HuH-7 (cell line): Measurements from ENCODE around the gene LRCH1.

ENCODE experiments used
- DNase-seq: peaks from one replicate; pipeline ENCODE4 v3.0.0; 2011; ENCODE audit warnings: low spot score

The LRCH1 gene

DNA sequence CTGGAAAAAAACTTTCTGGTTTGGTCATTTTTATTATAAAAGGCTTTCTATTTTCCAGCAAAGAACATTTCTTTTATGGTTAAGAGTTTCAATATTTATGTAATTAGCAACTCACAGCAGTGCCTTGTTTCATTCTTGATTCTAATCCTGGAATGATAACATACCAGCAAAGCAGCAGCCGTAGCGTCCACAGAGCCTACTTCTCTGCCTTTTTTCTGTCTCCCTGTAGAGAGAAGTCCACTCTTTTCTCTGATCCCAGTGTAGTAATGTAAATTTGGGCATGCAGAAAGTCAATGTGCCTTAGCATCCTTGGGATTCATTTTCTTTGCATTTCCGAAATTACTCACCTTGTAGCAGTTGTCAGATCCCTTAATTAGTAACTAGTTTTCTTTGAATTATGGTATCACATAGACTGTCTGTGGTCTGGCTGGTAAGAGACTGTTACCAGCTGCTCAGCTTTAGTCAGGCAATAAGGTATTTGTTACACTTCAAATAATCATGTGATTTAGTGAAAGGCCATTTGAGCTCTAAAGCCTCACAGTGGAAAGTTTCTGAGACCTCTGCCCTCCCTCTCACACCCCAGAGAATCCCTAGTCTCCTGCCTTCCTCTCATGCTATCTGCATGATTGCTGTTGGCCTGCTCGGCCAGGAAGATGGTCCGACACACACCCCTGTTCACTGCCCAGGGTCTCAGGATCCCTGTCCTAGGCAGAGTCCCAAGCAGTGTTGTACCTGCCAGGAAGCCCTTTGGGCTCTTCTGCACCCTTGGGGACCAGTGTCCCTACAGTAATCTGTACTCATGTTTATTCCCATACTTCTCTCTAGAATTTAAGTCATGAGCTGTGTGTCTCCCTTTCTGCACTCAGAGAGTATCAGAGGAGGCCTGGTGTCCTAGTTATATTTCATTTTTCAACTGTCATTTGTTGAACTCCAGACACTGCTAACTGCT lies 86.3 kb downstream of the LRCH1 start:
- no peak for DNase-seq

DNA sequence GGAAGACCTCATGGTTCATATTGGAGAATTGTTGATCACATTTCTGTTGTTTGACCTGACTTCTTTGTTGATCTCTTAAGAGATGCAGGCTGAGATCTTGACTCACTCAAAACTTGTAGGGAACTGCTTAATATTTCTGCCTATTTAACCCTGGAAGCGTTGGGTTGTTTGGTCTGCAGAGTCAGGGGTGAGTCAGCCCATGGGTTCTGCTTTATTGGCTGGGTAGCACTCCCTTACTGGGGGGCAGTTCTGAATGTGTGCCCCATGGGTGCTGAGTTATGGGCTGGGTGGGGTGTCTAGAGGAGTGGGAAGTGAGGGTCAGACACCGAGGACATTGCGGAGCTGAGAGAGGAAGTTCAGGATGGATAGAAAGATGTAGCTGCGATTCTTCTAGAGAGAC lies 87.9 kb downstream of the LRCH1 start:
- DNase-seq: no peak

DNA sequence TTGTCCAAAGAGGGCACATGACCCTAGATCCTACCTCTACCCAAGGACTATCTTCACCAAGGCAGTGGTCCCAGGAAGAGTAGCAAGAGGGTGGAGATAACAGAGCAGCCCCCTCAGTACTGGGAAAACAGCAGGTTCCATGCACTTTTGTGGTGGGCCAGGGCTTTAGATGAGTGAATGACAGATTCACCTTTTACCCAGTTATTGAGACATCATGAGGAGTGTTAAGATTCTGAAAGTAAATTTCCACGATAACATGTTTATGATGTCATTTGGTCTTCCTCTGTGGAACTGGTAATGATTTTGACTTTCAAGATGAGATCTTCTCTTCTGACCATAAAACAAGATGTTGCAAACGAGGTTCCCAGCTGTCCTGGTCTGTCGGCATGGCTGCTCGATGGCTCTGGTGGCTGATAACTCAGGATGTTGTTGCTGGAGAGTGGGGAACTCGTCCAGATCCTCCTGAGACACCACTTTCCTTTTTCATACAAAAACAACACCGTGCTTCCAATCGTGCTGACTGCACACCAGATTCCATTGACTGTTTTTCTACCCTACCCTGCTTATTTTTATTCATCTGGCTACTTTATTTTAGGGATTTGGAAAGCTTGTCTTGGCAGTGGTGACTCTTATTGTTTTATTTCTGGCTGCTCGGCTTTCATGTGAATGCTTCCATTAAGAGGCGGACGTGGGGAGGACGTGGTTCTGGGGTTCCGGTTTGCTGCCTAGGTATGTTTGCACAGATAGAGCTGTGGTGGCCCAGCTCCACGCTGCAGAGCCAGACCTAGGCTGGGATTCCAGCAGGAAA lies 88.5 kb downstream of the LRCH1 start:
- no peak for DNase-seq

DNA sequence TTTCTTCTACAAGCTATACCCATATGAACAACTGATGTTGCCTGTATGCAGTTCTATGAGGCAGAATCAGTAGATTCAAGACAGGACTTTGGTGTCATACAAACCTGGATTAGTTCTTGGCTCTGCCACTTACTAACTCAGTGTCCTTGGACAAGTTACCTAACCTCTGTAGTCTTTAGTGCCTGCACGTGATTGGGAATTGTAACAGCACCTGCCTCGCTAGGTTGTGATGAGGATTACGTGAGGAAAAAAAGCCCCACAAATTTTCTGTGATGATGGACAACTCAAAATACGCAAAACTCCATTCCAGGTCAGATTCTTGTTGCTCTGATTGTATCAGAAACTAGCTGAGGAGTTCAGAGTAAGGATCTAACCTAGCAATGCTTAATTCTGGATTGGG lies 89.3 kb downstream of the LRCH1 start:
- no peak for DNase-seq

DNA sequence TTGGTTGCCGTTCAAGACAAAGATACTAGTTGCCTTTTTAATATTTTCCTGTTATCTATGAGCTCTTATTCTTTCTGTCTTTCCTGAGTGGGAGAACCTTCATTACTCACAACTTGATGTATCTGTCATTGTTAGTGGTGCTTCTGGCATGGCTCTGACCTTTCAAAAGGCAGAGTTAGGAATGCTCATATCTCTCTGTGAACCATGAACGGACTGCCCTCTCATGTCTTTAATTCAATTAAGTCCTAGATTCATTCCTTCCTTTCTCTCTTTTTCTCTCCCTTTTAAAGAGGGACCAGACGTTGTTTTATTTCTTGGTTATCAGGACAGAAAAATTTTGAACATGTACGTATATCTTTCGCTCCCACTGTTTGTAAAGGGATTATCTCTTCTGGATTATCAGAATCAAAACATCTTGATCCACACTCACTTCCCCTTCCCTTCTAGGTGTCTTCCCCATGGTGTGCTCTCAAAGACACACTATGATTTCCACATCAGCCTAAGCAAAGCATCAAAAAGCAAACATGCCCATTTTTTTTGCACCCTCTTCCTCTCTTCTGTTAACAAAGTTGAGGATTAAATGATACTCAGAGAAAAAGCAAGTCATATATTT lies 90.3 kb downstream of the LRCH1 start:
- DNase-seq: no peak

DNA sequence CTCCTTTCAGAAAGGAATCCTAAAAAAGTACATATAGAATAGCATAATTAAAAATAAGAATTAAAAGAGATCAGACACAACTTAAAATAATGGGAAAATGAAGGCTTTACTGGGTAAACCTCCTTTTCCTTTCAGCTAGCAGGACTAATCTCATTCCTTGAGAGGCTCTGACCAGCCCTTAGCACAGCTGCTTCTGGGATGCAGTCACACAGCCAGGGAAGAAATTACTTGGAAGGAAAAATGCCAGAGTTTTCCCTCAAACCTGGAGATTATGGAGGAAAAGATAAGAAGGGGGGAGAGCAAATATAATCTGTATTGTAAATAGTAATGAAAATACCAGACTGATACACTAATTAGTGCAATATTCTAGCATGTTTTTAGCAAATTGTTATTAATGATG lies 91.8 kb downstream of the LRCH1 start:
- DNase-seq: no peak

DNA sequence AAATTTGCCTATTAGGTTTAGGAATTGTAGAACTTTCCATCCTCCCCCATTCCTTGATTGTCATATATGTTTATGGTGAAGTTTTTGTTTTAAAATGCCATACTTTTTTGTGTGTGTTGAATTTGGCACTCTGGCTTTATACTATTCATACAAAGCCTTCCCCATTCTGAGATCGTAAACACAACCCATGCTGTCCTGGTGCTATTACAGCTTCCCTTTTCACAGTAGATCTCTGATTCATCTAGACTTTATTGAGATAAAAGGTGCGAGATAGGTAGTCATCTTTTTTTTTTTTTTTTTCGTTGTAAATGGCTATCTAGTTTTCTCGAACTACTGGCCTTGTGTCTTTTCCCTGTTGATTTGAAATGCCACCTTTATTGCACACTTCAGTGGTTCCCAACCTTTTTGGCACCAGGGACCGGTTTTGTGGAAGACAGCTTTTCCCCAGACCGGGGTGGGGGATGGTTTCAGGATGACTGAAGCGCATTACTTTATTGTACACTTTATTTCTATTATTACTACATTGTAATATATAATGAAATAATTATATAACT lies 94.6 kb downstream of the LRCH1 start:
- DNase-seq: no peak

DNA sequence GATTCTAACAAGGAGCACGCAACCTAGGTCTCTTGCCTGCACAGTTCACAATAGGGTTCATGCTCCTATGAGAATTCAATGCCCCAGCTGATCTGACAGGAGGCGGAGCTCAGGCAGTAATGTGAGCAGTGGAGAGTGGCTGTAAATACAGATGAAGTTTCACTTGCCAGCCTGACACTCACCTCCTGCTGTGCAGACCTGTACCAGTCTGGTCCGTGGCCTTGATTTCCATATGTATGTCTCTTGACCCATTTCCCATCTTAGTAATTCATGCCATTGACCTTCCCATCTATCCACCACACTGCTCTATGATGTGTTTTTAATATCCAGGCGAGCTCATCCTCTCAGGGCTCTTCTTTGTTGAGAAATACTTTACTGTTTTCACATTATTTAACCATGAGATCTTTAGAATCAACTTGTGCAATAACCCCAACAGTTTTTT lies 95.2 kb downstream of the LRCH1 start:
- no peak for DNase-seq

DNA sequence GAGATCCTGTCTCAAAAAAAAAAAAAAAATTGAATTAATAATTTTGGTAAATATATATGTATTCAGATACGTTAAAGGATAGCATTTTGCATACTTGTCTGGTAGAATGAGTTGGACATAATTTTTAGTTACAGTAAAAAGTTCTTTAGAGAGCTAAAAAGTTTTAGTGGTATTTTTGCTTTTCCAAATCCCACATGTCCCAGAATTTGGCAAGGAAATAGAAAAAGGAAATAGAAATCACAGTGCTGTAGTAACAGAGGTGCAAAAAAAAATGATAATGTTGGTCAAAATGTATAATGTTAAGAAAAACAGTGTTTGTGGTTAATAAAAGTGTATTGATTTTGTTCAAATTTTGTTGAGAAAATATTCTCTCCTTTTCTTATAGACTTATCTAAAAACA lies 96.8 kb downstream of the LRCH1 start:
- DNase-seq: no peak

DNA sequence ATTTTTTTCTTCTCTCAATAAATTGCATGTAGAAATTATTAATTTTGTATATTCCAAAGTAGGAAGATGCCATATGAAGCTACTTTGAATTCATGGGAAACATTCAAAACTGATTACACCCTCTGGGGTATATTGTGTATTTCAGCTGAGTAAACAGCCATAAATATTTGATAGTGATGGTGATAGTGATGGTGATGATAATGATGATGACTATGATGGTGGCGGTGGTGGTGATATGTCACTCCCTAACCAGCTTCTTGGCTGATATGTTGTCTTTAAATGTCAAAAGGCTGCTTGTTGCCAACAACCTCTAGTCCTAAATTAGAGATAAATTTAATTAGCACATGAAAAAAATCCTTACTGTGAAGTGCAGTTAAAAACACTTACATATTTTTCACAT lies 102.0 kb downstream of the LRCH1 start:
- DNase-seq: no peak

DNA sequence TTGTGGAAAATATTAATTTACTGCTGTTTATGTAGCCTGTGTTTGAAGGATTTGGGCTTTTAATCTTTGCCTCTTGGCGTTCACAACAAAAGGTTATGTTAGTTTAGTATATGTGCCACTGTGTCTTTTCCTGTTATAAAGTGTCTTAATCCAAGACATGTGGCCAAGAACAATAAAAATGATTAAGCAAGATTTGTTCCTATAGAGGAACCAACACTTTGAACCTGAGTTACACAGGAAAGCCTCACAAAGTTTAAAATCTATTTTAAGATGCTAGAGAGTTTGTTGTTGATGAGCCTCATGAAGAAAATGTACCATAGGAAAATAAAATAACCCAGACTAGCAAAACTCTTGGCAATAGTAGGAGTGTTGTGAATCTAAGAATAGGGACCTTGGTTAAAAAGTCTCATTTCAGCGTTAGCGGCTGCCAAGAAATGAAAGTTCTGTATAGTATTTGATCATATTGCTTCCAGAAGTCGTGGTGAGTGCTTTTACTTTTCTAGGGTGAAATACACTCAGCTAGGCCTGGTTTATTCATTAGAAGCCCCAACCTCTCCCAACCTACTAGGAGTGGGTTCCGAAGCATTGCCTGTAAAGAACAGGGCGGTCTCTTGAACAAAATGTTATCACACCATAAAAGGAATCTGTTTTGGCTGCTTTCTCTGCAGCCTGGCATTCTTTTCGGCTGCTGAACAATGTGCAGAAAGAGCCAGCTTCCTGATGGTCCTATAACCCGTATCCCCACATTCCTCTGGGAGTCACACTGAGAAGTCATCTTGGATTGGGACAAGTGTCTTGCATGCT lies 102.6 kb downstream of the LRCH1 start:
- DNase-seq: no peak

DNA sequence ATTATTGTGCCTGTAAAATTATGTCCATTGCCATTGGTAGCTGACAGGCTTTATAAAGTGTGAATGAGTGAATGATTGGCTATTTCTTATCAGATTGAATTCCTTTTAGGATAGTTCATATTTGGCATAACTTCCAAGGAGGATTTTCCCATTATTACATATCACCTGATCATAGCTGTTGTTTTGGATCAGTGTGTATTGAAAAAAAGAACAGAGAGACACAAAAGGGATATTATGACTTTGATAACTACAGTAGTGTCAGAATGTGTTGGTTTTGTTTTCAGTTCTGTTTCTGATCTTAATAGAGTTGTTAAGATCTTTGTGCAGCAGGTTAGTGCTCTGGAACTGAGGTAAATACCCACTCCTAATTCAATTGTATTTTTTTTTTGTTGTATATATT lies 103.8 kb downstream of the LRCH1 start:
- DNase-seq: no peak

DNA sequence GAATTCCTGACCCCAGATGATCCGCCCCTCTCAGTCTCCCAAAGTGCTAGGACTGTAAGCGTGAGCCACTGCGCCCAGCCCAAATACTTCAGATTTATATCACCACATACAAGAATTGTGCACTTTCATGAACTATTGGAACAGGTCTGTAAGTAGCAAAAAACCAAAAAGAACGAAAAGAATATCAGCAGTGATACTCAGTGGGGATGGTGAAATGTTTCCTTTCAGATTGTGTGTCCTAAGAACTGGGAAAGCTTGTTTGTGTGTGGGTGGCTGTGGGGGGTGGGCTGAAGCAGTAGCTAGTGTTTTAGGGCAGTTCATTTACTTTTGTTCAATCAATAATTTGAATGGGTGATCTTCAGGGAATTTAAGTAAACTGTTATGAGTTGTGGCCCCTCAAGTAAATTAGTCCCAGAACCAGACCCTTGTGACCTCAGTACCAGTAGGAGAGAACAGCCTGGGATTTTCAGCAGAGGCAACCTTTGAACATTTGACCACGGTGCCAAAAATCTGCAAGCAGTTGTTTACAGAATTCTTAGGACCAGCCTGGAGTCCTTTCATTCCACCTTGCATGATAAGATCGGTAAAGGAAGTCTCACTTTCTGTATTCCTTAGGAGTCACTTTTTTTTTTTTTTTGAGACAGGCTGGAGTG lies 106.6 kb downstream of the LRCH1 start:
- no peak for DNase-seq

DNA sequence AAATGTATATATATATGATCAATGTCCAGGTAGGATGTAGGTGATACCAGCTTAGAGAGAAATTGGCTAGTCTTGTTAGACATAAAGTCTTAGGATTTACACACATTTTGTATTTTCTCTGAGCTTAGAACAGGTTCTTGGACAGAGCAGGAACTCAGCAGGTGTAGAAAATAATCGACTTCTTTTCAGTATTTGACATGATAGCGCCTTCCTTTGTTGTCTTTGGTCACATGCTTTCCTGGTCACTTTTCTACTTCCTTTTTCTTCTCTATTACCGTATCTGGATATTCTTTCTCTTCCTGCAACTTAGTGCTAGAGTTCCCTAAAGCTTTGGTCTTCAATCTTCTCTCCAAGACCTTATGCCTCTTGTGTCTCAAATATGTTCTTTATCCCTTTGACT lies 107.4 kb downstream of the LRCH1 start:
- no peak for DNase-seq

DNA sequence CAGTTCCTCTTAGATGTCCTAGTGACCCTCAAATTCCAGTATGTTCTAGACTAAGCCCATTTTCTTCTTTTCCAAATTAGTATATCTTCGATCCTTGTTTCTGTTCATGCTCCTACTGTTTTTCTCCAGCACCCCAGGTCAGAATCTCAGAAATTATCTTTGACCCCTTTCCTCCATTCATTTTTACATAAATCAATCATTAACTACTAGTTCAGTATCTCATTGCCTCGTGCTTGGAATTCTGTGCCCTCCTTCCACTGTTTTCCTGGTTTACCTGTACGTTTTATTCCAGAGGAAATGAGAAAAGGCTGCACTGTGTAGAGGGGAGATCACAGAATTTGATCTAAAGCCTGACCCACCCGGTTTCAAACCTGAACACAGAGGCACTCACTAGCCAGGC lies 107.9 kb downstream of the LRCH1 start:
- no peak for DNase-seq

DNA sequence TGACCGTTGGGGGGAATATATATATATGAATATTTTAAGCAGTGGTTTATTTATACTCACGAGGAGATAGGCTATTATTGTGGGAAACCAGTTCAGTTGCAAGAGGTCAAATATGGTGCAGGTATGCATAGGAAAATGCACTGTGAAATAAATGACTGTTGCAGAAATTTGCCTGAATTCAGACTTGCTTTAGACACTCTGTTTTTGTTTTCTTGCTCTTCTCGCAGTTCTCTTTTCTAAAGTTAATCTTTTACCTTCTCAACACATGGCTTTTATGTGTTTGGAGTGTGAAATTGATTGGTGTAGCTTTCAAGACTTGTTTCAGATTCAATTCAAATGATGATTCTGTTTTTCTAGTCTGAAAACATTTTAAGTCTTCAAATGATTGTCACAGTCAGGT lies 109.7 kb downstream of the LRCH1 start:
- no peak for DNase-seq

DNA sequence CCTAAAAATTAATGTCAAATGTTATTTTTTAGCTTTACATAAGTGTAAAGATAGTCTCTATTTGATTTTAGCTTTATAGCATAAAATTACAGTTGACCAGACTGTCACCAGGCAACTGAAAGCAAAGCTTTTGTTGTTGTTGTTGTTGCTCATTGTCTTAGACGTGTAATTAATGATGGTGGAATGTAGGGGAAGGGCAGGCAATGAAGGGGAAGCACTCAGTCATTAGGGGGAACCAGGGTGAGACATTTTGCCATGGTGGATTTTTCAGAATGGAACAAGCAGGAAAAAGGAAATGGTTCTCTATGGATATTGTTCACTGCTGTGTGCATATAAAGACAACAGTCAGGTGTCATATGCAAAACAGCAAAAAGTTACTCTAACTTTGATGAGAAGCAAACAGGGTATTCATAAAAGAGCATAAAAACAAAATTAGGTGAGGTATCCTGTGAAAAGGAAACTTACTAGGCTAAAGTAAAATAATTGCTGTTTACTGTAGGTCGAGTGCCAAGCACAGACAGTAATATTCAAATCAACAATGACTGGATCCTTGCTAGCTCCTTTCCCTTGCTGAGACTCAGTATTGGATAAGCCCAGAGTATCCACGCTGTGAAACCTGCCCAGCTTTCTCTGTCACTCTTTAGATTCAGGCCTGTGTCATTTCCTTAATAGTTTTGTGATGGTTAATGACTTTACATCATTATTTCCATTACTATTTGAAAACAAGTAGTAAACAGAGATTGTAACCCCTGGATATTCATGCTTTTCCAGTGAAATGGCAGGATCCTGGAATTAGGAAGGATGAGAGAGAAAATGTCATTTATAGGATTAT lies 110.5 kb downstream of the LRCH1 start:
- DNase-seq: no peak

DNA sequence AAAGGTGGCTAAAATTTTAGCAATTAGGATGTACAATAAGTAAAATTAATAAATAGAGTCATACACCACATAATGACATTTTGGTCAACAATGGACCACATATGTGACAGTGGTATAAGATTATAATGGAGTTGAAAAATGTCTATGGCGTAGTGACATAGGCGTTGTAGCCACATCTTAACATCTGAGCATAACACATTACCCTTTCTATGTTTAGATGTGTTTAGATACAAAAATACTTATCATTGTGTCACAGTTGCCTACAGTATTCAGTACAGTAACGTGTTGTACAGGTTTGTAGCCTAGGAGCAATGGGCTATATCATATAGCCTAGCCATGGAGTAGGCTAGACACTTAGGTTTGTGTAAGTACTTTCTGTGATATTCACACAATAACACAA lies 111.2 kb downstream of the LRCH1 start:
- no peak for DNase-seq

DNA sequence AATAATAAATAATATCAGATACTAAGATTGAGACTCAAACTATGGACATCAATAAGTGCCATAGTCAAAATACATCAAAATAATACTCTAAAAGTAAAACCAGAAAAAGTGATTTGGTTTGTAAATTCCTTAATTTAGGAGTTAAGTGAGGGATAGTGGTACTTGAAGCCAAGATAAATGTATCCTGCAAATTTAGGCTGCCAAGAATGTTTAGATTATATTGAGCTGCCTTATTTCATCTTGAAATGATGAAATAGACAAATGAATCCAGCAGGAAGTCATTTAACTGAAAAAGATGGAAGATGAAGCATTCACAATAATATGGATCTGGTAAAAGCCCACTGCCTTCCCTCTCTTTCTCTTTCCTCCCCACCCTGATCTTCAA lies 112.3 kb downstream of the LRCH1 start:
- no peak for DNase-seq
